SKM-1 treated with dmso at 0.1 percent for 144 hours (cell line): Measurements from ENCODE around the gene C17orf67.

Source experiments
- DNase-seq: peaks from one replicate; lab custom pipeline; 2025; ENCODE audit not compliant: unreplicated experiment; lab: John Stamatoyannopoulos, UW

The C17orf67 gene

DNA sequence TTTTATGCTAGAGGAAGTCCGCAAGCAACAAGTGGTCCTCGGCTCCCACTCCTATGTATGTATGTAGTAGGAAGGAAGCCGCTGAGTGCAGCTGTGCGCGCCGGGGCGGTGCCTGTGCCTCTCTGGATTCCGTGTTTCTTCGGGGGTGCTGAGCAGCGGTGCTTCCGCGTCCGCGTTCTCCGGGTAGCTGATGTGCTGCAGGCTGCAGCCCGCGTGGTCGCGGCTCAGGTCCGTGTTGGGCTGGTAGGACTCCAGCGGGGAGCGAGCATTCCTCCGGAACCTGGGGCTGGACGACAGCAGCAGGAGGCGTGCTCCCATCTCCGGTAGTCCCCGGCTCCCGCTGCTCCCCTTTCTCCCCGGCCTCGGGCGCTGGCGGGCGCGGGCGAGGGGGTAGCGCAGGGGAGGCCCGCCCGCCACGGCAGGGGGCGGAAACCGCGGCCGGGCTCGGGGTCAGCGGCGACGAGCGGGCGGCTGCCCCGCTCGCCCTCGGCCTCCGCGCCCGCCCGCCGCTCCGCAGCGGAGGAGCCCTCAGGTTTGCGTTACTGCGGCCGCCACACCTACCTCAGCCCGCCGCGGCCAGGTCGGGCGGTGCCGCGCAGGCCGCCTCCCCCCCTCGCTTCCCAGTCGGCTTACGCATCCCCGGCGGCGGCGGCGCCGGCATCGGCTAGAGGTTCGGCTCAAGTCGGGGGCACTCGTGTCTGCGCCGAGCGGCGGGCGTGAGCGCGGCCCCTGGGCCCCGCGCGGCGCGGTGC, 487 bp downstream of the C17orf67 start:
- peak; percentile 88 for DNase-seq

DNA sequence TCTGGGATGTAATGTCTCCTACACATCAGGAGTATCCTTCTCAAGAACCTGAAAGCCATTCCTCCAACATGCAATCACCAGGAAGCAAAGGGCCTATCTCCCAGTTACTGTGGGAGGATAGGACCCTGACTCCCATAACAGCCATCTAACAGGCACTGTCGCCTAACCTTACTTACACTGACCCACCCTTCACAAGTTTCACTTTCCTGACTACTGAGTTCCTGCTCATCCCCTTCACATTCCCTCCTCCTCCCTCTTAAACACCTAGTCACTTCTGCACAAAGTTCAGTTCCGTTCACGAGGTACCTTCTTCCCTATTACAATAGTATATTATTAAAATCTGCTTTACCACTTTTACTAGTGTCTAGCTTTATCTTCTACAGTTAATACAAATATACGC, 1.3 kb downstream of the C17orf67 start:
- no peak for DNase-seq

DNA sequence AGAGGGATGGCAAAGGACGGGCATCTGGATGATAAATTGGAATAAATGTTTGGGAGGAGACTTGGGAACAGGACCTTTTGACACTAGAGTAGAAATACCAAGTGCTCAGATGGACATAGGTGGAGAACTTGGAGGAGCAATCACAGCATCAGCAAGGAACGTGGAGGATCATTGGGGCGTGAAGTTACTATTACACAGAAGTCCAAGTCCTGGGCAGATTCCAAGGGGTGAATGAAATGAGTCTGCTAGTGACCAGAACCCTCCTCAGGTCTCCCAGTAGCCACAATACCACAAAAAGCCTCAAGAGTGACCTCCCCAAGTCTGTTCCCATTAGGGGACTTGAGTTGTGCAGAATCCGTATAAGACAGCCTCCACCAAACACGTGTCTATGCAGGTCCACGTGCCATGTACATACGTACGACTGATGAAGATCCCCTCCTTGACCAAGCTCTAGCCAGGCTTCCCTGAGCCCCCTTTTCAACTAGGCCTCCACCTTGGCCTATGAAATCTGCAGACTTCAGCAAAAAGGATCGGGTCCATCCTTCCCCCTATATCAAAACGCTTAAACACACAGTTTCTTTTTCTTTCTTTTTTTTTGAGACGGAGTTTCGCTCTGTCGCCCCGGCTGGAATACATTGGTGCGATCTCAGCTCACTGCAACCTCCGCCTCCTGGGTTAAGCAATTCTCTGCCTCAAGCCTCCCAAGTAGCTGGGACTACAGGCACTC, 2.2 kb downstream of the C17orf67 start:
- DNase-seq = no peak

DNA sequence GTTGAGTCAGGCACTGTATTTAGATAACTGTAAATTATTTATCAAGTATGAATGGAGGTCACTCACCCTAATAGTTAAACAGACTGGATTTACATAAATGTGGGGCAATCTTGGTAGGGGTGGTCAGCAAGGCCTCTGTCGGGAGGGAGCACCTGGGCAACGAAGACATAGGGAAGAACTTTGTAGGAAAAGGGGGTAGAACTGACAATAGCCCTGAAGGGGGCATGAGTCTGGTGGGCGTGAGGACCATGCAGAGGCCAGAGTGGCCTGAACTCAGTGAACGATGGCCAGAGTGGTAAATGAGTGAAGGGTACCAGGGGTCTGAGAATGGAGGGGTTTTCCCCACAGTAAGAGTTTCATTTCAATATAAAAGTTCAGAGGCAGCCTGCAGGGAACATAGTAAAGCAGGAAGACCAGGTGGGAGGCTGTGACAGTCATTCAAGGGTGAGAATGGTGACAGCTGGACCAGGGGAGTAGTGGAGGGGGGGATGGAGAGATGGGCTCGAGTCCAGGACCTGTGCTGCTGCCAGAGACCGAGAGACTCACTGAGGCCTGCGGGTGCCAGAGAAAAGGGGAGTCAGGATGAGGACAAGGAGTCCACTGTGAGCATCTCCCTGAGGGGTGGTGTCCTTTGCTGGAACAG, 2.9 kb downstream of the C17orf67 start:
- no peak for DNase-seq

DNA sequence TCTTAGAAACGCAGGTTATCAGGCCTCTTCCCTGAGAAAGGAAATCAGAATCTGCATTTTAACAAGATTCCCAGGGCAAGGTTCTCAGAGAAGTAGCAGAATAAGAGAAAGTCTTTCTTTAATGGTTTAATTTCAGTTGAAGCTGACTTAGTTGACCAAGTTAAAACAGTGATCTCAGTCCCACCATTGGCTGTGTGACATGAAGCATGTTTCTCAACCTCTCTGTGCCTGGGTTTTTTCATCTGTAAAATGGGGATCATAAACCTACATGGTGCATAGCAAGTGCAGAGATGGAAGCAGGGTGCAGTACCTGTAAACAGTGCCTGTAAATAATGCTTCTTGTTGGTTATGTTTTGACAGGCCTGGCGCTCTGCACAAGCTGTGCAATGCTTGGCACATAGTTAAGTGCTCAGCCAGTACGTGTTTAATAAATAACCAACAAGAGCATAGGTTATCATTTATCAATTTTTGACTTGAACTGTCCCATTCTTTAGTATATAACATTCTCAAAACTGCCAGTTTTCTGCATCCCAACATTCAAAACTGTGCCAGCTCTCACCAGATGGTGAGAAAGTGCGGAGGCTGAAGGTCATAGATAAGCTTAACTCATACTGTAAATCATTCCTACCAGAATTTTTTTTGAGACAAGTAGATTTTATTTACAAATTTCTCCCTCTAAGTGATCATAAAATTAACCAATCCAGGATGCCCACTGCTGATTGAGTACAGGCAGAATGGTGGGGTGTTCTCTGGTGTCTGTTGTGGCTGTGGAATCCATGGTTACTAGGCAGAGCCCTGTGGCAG, 6.9 kb downstream of the C17orf67 start:
- DNase-seq = no peak

DNA sequence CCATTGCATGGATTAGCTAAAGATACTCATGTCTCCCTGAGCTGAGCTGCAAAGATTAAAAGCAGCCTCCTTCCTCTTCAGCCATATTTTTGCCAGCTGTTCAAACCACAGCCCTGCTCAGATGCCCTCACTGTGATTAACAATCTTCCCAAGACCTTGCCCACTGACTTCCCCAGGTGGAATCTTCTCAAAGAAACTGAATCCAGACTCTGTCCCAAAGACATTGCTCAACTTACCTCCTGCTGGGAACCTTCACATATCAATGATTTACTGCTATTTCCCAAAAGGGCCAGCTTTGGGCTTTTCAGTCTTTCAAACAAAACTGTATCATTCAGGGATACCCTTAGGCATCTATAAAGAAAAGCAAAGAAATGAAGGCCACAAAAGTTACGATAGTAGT, 9.2 kb downstream of the C17orf67 start:
- no peak for DNase-seq

DNA sequence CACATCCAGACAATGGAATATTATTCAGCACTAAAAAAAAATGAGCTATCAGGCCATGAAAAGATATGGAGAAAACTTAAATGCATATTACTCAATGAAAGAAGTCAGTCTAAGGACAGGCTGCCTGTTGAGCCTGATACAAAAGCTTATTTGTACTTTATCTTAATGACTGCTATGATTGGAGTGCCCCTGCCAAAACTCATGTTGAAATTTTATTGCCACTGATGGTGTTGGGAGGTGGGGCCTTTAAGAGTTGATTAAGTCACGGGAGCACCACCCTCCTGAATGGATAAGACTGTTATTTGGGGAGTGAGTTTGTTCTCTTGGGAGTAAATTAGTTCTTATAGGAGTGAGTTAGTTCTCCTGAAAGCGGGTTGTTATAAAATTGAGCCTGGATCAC, 9.9 kb downstream of the C17orf67 start:
- DNase-seq = no peak

DNA sequence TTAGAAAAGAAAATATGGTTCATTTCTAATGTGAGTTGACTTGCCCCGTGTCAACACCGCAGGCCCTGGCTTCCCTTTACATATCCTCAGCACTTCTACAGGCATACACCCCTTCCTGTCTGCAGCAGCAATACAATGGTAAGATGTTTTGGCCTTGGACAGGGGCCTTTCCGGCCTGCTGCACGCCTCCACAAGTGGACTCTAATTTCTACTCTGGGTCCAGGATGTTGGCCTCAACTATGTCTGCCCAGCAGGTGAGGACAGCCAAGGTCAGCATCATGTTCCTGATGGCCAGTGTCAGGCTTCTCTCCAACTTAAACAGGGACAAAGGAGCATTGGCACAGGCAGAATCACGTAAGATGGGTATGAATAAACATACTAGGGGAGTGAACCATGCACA, 11.0 kb downstream of the C17orf67 start:
- DNase-seq = no peak

DNA sequence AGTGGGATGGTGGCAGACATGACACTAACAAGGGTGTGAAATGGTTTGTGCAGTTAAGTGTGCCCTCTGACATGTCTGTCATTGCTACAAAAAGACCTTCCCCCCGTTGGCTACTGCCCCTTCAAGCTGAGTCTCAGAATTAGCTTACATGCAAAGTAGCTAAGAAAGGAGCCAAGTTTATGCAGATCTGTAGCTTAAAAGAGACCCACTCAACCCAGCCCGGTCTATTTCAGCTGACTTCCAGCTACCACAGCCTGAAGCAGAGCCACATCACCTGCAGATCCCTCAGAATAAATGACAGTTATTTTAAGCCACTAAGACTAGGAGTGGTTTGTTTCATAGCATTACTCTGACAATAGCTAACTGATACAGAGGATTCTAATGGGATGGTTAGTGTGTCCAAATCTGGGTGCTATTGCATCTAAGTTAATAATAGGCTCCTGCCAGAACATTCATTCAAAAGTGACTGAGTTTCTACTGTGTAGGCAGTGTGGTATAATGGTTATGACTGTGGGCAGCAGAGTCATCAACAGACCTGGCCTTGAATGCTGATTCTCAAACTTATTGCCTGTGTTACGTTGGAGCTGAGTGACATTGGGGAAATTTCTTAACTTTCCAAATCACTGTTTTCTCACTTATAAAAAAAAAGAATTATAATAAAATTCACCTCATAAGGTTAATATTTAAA, 11.7 kb downstream of the C17orf67 start:
- DNase-seq = no peak

DNA sequence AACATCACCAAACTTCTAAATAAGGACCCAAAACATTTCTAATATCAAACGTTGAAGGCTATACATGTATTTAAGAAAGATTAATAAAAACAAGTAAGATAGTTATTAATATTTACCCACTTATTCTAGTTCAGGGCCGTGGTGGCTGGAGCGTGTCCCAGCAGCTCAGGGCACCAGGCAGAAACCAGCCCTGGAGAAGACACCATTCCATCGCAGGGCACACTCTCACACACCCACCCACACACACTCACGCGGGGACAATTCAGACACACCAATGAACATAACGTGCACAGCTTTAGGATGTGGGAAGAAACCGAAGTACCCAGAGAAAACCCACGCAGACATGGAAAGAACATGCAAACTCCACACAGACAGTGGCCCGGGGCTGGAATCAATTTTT, 13.5 kb downstream of the C17orf67 start:
- no peak for DNase-seq

DNA sequence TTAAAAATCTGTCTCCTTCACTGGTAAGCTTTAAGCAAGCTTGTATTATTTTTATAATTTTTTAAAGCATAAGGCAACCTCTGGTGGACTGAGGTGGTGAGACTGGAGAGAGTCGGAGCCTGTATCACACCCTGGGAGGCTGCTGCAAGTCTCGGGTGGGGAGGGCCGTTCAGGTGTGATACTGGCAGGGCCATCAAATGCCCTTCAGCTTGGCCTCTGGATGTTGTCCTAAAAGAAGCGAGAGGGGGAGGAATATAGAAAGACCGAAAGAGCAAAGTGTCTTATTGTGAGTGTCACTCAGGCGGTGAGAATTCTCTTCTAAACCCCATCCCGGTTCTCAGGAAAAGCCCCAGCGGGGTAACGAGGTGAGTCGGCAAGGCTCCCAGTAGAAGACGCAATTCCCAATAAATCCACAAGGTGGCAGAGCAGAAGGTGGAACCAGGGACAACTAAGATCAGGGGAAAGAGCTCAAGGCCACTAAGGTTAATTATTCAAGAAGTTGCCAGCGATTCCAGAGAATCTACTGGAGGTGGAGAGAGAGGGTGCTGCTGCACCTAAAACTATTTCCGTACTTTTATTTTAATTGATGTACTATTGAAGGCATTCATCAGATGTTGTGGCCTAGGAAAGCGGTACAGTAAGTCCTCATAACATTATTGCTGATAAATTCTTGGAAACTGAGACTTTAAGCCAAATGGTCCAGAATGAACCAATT, 14.1 kb downstream of the C17orf67 start:
- peak; percentile 66 for DNase-seq

DNA sequence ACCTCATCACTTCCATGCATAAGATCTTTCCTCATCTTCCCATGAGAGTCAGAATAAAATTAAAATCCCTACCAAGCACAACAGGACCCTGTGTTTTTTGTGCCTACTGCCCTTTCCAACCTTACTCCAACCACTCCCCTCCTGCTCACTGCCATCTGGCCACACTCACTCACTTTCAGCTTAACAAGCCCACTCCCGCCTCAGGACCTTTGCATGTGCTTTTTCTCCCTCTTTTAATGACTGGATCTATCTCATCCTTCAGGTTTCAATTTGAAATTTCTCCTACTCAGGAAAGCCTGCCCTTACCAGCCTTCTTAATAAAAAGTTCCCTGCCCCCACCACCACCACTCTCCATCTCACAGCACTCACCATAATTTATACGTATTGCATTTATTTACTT, 14.7 kb downstream of the C17orf67 start:
- no peak for DNase-seq

DNA sequence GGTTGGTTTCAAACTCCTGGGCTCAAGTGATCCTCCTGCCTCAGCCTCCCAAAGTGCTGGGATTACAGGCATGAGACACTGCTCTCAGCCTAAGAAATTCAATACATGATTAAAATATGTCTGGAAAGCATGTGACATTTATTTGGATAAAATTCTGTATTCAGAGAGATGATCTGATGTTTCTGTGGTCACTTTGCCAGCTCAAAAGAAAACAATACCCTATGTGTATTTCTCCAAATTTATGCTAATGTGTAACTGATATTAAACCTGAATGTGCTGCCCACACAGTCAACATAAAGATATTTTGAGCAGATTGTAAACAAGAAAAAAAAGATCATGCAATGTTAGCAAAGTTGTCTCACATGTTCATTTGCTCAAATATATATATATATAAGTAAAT, 16.7 kb downstream of the C17orf67 start:
- no peak for DNase-seq

DNA sequence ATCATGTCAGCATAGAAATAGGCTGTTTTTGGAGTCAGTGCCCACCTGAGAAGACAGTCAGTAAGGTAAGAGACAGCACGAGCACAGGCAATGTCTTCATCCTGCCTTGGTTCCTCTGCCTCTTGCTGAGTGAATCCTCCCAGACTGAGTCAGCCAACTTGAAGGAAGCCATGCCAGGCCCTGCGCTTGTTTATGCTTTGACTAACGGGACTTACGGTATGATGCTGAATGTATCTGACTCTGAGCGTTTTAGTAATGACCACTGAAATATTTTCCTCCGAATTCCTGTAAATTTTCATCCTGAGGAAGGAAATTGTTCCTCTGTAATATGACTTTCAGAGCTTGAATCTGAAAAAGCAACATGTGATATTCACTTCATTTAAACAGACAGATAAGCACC, 18.0 kb downstream of the C17orf67 start:
- no peak for DNase-seq

DNA sequence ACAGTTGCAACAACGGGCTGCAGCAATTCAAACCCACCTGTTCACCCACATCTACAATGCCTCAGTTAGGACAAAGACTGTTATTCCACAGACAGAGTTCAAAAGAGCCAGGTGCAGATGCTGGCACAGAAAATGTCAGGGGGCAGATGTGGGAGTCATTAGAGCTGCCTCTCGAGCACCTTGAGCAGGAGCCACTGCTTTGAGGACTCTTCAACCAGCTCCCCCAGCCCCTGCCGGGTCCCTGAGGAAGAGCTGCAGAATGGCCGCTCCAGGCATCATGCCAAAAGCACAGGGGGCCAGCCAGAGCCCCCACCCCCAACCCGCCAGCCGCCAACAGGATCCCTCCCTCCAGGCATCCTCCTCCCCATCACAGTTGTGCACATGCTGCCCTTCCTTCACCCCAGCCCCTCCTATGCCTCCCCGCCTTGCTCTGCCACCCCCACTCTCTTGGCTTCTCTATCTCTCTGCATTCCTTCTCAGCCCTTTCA, 20.8 kb downstream of the C17orf67 start:
- no peak for DNase-seq

DNA sequence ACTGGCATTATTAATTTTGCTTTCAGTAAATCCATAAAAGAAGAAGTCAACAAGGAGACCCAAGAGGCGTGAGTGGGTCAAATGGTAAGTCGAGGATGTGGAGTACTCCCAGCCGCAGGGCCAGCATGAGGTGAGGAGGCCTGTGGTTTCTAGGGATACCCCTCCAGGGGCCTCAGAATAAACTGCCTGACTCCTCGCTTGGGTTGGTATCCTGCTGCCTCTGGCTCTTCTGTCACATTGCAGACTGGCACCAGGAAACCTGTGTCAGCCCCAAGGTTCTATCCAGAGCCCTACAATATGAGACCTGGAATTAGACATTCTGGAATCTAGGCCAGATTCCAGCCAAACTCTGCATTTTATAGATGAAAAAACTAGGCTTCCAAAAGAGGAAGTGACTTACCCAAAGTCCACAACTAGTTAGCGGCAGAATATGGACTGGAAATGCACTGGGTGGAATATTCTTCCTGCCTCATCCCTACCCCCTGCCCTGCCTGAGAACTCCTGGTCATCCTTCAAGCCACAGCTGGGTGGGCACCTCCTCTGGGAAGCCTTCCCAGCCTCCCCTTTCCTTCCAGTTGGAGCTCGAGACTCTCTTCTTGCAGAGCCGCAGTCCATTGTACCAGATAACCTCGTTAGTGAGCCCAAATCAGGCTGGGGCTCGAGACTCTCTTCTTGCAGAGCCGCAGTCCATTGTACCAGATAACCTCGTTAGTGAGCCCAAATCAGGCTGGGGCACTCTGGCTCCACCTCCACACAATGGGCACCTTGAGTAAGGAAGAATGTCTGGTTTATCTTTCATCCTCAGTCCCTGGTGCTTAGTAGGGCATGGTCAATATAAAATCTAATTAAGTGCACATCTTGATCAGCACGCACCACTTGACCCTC, 22.6 kb downstream of the C17orf67 start:
- no peak for DNase-seq

DNA sequence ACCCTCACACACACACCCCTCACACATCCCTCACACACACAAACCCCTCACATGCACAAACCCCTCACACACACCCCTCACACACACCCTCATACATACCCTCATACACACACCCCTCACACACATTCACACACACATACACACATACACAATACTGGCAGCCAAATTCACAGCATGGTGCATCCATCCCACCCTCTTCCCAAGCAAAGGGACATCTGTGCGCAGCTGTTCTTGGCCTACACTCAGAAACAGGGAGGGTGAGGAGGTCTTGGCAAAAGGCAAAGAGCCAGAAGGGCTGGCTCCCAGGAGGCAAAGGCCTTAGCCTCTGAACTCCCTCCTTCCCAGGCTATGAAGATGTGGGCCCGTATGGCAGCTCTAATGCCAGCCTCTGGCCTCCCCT, 23.4 kb downstream of the C17orf67 start:
- DNase-seq = no peak

DNA sequence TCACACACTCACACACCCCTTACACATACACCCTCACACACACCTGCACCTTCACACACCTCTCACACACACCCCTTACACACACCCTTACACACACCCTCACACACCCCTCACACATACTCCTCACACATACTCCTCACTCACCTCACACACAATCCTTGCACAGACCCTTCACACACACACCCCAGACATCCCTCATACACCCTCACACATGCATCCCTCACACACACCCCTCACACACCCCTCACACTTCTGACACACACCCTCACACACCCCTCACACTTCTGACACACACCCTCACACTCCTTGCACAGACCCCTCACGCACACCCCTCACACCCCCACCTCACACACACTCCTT, 23.9 kb downstream of the C17orf67 start:
- no peak for DNase-seq
